SKM-1 treated with dmso at 0.1 percent for 144 hours (cell line): ENCODE measurements around the gene LRBA.
A peak's percentile ranks its signal among the peaks of the same experiment; 100 is the strongest.

ENCODE experiments used
- DNase-seq: peaks from one replicate; lab custom pipeline; 2025; ENCODE audit not compliant: unreplicated experiment; lab: John Stamatoyannopoulos, UW

The LRBA gene

DNA sequence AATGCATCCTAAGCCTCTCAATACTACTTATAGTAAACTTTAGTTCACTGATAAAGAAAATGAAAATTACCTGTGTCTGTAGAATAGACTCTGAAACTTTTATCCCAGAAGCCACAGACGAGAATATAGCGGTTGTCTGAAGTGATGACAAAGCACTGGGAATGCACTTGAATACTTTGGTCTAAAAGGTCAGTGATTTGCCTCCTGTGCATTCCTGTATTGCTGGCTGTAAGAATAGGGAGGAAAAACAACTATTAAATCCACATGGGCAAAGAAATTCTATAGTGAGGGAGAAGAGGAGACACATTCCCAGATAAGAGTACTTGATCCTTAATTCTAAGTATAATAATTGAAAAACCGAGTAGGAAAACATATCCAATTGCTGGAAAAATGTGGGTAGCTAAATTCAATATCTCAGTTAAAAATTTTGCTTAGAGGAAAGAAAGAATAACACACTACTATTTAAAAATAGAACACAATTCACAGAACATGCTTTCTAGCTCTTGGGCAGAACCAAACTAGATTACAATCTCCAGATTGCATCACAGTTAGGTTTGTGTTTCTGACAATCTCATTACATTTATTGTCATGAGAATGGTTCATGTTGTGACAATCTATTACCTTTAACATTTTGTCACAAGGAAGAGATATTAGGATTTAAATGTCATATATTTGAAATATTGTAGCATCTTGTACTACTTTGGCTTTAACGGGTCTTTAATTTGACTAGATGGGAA is 704.8 kb downstream of the LRBA start:
- no peak for DNase-seq

DNA sequence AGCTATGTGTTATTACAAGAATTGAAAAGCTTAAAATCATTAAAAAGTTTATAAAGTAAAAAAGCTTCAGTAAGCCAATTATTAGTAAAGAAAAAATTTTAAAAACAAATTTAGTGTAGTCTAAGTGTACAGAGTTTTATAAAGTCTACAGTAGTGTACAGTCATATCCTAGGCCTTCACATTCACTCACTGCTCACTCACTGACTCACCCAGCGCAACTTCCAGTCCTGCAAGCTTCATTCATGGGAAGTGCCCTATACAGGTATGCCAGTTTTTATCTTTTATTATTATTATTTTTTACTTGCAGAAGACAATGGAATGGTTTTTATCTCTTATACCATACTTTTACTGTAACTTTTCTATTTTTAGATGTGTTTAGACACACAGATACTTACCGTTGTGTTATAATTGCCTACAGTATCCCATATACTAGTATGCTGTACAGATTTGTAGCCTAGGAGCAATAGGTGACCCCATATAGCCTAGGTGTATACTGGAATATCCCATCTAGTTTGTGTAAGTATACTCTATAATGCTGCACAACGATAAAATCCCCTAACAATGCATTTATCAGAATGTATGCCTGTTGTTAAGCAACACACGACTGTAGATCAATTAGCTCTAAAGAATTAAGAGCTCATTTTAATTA is 706.1 kb downstream of the LRBA start:
- no peak for DNase-seq

DNA sequence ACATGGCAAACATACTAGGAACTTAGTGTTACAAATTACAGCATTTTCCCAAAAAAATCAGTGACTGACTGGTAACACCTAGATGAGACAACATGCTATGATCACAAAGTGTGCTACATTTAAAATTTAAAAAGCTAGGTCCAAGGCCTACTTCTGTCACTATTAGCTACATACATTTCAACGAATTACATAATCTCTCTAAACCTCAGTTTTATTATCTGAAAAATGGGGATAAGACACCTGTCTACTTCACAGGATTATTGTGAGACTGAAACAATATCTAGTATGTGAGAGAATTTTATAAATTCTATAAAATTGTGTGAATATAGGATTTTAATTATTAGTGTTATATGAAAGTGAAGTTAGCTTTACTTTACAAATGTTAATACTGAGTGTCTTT is 708.4 kb downstream of the LRBA start:
- no peak for DNase-seq

DNA sequence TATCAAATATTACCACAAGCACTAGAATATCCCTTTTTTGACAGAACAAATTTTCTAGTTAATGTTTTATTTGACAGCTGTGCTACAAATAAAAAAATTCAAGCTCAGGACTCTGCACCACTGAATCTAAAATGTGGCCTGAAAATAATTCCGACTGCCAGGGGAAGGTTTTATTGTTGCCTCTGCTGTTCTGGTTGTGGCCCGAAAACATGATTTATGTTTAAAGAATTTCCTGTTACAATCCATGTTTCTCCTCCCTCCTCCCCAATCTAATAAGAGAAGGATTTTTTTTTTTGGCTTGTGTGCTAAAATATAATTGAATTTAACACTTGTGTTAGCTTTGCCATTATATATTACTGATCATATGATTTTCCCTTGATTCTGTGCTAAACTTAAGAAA is 709.1 kb downstream of the LRBA start:
- no peak for DNase-seq

DNA sequence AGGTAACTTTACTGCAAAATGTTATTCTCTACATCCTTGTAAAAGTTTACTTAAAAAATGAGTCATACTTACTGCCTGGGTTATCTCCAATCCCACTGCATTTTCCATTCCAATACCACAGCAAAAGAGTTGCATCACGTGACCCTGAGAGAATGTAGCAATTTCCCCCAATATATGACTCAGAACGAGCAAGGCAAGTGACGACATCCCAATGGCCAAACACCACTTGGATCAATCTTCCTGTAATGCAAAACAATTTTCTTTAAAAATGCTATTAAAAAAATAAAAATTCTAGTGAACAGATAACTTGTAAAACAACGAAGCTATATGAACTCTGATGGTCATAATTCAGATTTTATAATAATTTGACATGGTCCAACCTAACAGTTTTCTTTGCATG is 712.5 kb downstream of the LRBA start:
- peak; percentile 83 for DNase-seq

DNA sequence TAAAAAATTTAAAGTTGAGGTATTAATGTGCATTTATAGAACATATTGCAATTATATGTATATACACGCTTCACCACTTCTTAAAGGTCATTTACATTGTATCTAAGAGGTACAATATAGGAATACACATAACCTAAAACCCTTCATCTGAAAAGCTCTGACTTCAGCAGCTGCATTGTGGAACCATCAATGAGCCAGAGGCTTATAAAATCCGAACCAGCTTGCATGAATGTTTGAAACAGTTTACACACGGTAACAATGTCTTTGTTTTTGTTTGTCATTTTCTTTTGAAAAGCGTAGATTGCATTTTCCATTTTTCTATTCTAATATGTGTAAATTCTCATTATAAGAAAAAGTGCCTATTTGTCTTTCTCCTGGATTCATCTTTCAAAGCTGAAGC is 715.3 kb downstream of the LRBA start:
- no peak for DNase-seq

DNA sequence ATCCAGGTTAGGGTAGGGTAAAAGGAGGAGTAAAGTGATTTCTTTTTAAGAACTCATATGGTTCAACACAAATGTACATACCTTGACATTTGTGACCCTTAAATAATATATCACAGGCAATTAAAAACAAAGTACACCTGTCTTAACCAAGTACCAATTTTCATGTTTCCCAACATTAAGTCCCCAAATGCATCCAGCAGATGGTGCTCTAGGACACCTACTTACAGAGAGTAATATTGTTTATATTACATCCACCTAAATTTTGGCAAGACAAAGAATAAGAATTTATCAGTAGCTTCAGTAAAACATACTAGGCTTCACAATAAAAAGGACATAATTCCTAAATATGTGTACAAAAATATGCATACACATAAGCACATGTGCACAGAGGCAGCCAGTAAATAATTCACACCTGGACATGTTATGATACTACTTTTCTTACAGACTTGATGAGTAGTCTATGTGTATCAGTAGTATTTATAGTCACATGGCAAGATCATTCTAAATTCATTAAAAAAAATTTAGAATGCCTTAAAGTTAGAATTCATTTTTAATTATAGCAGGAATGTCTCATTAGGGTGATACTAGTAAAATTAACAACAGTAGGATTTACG is 717.1 kb downstream of the LRBA start:
- DNase-seq: peak; percentile 26

DNA sequence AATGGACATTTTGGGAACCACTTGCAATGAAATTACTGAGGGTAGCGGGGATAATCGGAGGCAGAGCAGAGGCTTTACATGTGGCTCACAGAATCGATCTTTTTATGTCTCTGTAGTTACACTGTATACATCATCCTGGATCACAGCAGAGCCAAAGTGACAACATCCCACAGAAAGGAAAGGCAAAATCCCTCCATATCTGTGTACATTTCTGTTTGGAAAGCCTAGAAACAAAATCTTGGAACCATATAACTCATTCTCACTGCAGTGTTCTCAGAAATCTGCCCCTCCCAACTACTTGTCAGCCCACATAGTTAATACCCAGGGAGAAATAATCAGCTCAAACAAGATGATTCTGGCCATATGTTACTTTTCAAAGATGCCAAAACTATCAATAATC is 725.2 kb downstream of the LRBA start:
- DNase-seq: no peak

DNA sequence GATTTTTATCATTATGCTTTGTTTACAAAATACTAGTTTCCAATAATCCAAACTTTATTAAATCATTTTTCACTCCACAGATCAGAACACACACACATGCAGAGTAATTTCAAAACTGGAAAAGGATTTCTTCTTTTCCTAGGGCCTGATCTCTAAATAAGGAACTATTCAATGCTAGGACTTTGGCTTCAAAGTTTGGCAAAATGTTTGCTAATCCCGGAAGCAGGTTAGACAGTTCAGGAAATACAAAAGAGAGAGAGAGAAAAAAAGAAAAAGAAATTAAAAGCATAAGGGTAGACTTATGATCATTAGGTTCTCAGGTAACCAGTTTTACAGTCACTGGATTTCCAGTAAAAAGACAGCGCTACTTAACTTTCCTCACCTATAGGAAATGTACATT is 725.9 kb downstream of the LRBA start:
- no peak for DNase-seq

DNA sequence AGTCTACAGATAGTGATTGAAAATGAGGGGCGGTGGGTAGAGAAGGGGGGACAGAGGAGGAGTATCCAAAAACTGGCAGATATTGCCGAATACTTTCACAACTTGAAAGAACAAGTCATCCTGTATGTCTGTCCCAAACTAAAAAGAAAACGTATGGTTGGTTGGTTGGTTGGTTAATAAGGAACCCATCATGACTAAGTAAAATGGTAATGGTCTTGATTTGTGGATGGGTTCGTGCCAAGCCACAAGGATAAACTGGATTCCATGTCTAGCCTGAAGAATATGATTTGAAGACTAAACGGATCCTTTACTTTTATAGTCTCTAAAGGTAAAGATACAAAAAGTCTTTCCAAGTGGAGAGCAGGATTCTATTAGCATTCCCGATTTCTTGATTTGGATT is 728.4 kb downstream of the LRBA start:
- DNase-seq: no peak

DNA sequence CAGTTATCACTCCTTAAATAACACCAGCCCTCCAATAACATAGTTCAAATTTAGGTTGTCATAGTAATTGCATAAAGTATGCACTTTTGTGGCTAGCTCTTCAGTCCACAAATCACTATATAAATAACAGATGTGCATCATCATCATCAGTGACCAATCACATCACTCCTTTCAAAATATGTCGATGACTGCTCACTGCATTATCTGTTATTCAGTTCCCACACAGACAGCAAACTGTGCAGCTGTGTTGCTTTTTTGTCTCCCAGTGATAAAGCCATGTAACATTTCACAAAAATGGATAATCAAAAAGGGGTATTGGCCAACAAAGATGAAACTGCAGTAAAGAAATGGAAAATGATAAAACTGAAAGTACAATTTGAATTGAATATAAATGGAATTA is 731.4 kb downstream of the LRBA start:
- DNase-seq: no peak

DNA sequence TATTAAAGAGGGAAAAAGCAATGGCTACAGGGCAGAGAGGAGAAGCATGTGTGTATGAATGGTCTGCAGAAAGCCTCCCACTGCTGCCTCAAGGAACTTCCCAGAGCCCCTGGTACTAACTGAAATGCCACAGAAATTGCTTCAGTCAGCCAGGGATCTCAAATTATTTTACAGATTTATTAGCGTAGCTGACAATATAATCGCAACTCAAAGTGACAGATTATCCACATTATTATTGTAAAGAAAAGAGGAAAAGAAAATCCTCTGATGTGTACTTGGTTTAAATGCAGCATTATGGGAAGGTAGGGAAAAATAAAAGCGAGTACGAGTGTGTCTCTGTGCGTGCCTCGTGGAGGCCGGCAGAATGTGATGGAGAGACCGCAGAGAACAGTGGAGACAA is 734.1 kb downstream of the LRBA start:
- DNase-seq: no peak

DNA sequence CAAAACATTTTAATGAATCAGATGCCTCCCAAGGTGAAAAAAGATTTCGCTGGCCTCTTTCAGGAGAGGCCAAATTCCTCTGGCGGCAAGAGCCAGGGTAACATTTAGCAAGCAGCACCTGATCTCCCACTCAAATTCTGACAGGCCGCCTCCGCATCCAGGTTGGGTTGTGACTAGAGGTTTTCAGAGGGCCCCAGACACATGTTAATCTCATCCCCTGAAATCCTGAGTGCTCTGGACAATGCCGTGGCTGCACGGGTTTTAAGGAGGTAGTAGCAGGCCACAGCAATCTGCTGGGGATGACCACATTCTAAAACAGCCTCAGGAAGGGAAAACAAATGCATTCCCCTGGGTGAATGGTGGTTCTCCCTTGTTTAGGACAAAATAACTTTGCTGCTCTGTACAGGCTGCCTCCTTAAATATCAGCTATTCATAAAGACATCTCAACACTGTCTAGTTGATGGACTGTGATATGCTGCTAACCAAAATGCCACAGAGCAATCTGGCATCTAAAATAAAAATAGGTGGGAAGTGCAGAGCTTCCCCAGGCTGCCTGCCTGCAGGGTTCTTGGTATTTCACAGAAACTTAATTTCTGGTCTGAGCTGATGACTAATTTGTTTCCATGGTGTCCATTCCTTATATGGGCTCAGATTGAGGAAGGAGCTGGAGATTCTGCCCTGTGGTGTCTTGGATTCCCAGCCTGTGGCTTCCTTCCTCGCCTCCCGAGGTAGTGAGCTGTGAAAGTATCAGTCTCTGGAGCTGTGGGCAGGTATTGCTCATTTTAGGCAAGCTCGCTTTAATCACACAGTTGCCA is 734.8 kb downstream of the LRBA start:
- peak; percentile 57 for DNase-seq

DNA sequence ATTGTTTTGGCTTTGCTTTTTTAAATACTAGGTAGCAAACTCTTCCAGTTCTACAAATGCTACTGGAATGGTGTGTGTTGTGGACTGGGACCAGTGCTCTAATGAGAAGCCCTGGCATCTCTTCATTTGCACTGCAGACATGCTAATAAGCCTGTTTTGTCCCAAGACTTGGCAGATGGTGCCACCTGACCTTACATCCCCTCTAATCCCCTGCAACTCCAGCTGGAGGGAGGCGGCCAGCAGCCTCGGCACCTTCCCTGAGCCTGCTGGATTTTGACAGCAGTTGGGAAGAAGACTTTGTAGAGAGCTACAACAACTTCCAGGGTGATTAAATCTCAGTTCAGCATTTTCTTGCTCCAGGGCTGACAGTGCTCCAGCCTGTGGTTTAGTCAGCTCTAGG is 736.9 kb downstream of the LRBA start:
- no peak for DNase-seq

DNA sequence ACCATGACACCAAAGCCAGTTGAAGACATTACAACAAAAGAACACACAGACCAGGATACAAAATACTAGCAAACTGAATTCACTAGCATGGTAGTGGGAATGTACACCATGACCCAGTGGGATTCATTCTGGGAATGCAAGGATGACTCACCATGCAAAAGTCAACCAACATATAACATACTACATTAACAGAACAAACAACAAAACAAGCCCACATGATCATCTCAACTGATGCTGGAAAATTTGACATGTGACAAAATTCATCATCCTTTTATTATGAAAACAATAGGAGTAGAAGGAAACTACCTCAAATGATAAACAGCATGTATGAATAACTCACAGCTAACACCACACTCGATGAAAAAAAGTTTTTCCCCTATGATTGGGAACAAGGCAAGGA is 746.6 kb downstream of the LRBA start:
- DNase-seq: no peak

DNA sequence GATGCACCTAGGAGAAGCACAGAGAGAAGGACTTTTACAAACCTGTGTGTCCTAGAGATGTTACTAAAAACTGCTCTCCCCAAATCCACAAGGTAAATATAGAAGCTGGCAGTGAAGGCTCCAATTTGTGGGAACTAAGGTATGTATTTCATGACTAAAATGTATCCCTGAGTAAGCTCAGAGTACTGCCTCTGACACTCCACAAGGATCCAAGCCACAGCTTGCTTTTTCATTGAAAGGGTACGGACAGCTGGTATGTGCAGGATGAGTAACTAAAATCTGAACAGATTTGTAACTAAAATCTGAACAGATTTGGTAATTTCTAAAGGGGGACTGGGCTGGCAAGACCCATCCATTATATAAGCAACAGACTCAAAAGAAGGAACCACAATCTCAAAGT is 749.3 kb downstream of the LRBA start:
- DNase-seq: no peak

DNA sequence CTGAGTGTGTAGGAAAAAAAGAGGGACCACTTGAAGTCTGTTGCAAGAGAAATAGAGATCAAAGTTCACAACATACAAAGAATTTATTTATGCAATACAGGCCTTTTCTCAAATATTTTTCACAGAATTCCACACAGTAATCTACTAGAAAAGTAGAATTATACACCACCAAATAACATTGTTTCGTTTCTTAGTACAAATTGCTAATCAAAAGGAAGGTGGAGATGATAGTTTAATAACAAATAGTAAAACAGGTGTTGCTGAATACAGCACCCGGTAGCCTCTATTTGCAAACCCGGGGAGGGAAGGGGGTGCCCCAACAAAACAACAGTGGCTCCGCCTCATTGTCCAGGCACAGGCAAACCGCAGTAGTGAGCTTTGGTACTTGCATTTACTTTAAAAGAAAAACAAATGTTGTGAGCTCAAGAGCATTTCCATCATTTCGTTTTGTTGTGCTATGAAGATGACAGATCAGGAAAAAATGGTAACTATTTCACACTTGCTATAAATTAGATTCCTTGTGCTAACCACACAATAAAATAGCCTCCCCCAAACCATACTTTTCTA is 750.4 kb downstream of the LRBA start:
- DNase-seq: no peak

DNA sequence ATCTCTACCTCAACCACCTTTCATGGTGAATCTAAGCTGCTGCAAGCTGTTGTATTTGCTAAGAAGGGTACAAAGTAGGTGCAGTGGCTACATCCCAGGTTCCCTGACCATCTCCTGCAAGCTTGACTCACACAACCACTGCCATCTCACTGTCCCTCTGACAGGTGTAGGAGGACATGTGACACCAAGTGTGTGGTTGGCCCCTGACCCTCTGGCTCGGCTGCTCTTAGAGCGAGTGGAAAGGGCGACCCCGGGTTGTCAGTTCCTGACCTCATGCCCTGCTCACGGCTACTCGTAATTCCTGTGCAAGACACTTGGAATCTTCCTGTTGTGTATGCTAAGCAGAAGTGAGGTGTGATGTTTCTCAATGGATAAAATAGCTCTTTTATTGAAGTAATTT is 752.5 kb downstream of the LRBA start:
- no peak for DNase-seq

DNA sequence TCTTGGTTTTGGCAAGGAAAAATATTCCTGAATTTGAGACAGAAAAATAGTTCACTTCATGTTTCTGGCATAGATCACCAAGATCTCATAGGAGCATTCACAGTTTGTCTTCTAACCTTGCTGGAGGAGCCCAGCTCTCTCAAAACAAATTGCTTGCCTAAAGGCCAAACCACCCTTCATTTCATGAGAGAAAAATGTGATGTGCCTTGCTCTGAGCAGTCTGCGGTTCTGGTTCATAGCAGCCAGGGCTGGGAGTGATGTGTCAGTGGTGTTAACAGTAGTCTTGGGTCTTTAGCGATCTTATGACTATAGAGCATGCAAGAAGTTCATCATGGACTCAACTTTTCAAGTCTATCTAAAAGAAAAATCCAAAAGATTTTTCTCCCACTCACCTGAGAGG is 753.5 kb downstream of the LRBA start:
- DNase-seq: no peak

DNA sequence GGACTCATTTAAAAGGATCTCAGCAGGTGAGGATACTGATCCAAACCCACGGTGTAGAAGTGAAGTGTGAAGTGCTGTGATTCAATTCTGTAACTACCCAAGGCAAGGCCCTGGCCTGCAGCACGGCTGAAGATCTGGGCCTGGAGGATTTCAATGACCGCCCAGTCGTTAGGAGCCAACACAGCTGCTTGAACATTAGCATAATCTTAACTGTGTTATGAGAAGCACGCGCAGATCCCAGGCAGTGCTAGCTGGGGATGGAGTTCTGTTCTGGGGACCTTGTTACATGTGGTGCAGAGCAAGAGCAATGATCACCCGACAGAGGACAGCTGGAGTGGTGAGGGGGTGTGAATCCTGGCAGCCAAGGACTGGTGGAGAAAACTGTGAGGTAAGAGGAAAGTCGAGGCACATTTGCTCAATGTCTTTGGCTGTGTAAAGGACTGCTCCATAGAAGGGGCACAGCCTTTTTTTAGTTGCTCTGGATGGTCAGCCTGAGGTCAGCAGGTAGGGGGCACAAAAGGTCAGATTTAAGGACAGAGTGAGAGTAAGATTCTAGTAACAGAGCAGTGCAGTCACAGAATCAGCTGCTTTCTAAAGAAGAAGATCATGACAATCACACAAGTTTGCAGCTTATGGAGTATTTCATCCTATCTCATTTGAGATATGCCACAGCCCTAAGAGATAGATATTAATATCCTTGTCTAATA is 755.1 kb downstream of the LRBA start:
- no peak for DNase-seq

DNA sequence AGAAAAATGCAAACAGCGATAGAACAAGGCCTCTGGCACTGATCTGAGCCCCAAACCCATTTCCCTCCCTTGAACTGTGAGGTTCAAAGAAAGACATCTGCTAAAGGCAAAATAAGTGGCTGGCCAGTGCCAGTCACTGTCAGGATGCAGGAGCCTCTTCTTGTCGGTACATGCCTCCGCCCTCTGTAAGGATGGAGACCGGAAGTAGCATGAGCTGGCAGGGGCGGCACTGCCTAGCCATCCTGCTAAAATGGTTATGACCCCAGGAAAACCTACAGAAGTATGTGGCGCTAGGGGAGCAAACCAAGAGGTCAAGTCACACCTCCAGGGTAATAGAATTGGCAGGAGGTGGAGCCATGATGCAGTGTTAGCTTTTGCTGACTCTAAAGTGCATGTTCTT is 756.5 kb downstream of the LRBA start:
- no peak for DNase-seq
